Chondrocyte (in vitro differentiated cells): ENCODE data around the gene TBX15. TPM values are rescaled to one million over a fixed set of nuclear protein-coding genes. Genes with fewer than 3 reads are reported as not detected.

Source experiments
- DNase-seq: peaks from one replicate; pipeline ENCODE4 v3.0.0; 2021; ENCODE audit warnings: mixed read lengths, low spot score
- H3K27ac Mint-ChIP-seq: one replicate; pipeline ENCODE4 v1.8.0; 2021; ENCODE audit warnings: mild to moderate bottlenecking, moderate library complexity, mixed read lengths; ENCODE audit not compliant: unreplicated experiment
- H3K27me3 Mint-ChIP-seq: 2 replicates; pipeline ENCODE4 v1.8.0; 2021; ENCODE audit warnings: low read depth, mixed read lengths
- H3K36me3 Mint-ChIP-seq: 2 replicates; pipeline ENCODE4 v1.8.0; 2021; ENCODE audit warnings: low read depth, mixed read lengths
- H3K4me1 Mint-ChIP-seq: 2 replicates; pipeline ENCODE4 v1.8.0; 2021; ENCODE audit warnings: low read depth, mild to moderate bottlenecking, mixed read lengths
- H3K4me3 Mint-ChIP-seq: one replicate; pipeline ENCODE4 v1.8.0; 2021; ENCODE audit warnings: mild to moderate bottlenecking, moderate library complexity, mixed read lengths; ENCODE audit not compliant: unreplicated experiment
- H3K9me3 Mint-ChIP-seq: 2 replicates; pipeline ENCODE4 v1.8.0; 2021; ENCODE audit warnings: low read depth, mixed read lengths
- CTCF ChIP-seq: fragments of 200-600 bp; sonication (generic); IDR thresholded peaks from 2 replicates; pipeline ENCODE4 v1.5.0; 2021; ENCODE audit warnings: antibody characterized with exemption, mild to moderate bottlenecking, moderate library complexity
- total RNA-seq: library from RNA; stranded (reverse); gene quantifications from 3 replicates; pipeline ENCODE4 v1.2.1, GENCODE V29; 2021

Gene TBX15
- total RNA-seq, 1 donor from 2014 or later: 41.0 TPM

DNA sequence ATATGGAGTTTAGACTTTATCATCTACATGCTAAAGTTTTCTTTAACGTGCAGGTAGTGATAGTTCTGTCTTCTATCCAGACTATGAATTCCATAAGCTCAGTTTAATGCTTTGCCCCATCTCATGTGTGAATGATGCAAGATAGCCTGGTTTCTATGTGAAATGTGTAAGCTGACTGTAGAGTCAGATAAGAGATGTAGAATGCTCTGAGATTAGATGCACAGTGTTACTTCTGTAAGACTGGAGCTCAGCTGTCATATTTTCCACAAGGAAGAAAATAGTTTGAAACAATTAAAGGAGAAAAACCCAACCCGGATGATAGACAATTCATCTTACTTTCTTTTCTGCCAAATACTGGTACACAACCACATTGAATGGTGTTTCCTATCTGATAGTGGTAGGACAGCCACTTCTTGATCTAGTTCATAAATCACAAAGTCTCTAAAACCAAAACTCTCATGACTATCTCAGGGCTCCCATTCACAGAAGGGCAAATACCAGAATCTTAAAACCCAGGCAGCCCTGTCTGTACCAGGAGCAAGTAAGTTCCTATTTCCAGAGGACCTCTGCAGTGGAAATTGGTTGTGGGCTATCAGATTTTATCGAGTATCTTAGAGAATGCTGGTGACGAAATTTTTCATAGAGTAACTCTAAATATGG lies 50.6 kb downstream of the TBX15 start:
- Mint-ChIP-seq H3K27ac (no peak overlapping the region), H3K9me3 (no peaks in the 10 kb centered on the region), H3K27me3 (no peaks in the 10 kb centered on the region), H3K36me3 (no peaks in the 10 kb centered on the region), H3K4me1 (peaks cover 25% of the 10 kb centered on the region), H3K4me3 (no peak overlapping the region)
- no peak for DNase-seq
- no peak for TF ChIP-seq CTCF

- Mint-ChIP-seq H3K36me3 (peaks cover 5% of the 10 kb centered on the region), H3K27me3 (no peaks in the 10 kb centered on the region), H3K4me3 (no peak overlapping the region), H3K9me3 (no peaks in the 10 kb centered on the region), H3K27ac (peak overlapping the region; percentile 15), H3K4me1 (peaks cover 27% of the 10 kb centered on the region)
- no peak for DNase-seq
- no peak for TF ChIP-seq CTCF
These were observed 53.4 kb downstream of the TBX15 start for GRCh38 chr1:118934706-118935105.

DNA sequence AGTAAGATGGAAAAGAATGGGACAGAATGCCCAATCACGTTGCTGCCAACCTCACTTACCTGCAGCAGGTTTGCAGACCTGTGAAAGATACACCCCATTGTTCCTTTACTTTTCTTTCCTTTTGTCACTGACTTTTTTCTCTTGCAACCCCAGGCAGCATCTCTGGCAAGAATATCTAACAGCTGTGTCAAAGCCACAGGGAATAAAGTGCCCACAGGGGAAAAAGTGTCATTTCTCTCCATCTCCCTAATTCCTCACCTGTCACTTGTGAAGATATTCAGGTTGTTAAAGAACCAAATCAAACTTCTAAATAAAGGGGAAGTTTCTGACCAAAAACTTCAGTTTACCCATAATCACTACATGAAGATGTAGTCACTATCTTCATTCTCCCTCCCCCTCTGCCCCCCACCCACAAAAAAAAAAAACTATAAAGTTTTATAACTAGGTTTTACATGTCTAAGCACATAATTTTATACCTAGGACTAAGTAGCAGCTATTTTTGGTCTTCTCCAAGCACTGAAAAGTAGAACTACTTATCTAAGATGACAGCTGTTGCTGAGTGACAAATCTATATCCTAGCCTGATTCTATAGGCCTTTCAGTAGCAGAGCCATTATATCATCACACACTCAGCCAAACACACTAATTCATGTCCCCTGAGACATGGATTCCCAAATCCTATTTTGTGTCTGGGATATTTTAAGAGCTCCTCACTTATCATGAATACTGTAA lies 54.9 kb downstream of the TBX15 start:
- Mint-ChIP-seq H3K36me3 (peaks cover 10% of the 10 kb centered on the region), H3K27ac (no peak overlapping the region), H3K9me3 (no peaks in the 10 kb centered on the region), H3K27me3 (no peaks in the 10 kb centered on the region), H3K4me3 (no peak overlapping the region), H3K4me1 (peaks cover 27% of the 10 kb centered on the region)
- no peak for DNase-seq
- TF ChIP-seq CTCF: no peak

DNA sequence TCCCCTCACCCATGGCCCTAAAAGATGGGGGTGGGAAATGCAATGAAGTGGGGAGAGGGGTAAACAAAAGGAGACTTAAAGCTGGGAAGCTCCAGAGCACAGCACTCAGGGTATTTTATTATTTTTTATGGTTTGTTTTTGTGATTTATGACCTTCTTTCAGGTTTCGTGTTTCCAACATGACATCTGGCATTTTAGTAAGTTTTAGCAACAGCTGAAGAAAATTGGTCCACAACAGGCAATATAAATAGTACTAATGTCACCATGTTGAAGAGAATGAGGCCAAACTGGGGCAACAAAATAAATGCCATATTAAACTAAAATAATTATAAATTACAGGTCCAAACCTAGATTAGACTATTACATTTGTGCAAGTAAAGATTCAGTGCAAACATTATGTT lies 56.3 kb downstream of the TBX15 start:
- no peak for TF ChIP-seq CTCF
- Mint-ChIP-seq H3K36me3 (peaks cover 10% of the 10 kb centered on the region), H3K4me3 (no peak overlapping the region), H3K27me3 (no peaks in the 10 kb centered on the region), H3K27ac (no peak overlapping the region), H3K9me3 (no peaks in the 10 kb centered on the region), H3K4me1 (peaks cover 27% of the 10 kb centered on the region)
- DNase-seq: no peak

GRCh38 chr1:118928739-118929554 lies 59.2 kb downstream of the TBX15 start:
- DNase-seq: no peak
- Mint-ChIP-seq H3K27me3 (no peaks in the 10 kb centered on the region), H3K4me1 (peaks cover 13% of the 10 kb centered on the region), H3K36me3 (peaks cover 27% of the 10 kb centered on the region), H3K9me3 (no peaks in the 10 kb centered on the region), H3K27ac (no peak overlapping the region), H3K4me3 (no peak overlapping the region)
- TF ChIP-seq CTCF: peak; percentile 23
